DMS53 treated with DMSO at 0.1 percent for 48 hours (cell line): ENCODE data around the gene KCNAB2.
A peak's percentile ranks its signal among the peaks of the same experiment; 100 is the strongest.

ENCODE experiments used
- DNase-seq: peaks from one replicate; lab custom pipeline; 2025; ENCODE audit not compliant: unreplicated experiment; lab: John Stamatoyannopoulos, UW

The KCNAB2 gene

GRCh38 chr1:6045561-6045960, at the start of gene KCNAB2:
KCNAB2 (plus strand) TSS chr1:6045888; CDS start chr1:6051537, 5,649 bp downstream.
- no peak for DNase-seq

DNA sequence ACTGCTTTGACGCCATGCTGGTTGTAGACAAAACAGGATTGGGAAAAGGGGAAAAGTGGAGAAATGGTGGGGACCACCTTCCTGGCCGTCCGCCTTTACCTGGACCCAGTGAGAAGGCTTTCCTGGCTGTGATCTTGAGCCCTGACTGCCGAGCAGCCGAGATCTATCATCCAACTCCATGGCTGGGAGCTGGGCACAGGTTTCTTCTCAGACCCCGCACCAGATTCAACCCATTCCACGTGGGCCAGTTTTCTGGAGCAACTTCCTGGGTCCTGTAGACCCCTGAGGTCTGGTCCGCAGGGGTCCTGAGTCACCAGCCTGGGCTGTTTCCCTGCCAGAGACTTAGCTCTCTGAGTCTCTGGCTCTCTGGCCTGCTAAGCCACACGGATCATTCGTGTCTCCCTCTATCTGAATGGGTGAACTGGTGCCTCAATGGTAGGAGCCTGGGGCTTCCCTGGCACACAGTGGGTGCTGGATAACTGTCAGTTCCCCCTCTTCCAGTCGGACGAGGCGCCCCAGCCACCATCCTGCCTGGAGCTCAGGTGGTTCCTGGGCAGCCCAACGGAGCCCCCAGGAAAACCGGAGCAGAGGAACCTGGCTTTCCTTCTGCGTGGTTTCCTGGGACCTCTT, 48.9 kb upstream of the KCNAB2 start:
- DNase-seq, result no peak

GRCh38 chr1:5997316-5997715, 48.4 kb upstream of the KCNAB2 start:
- no peak for DNase-seq

- no peak for DNase-seq
Measured at GRCh38 chr1:5998051-5998905, 47.4 kb upstream of the KCNAB2 start.

DNA sequence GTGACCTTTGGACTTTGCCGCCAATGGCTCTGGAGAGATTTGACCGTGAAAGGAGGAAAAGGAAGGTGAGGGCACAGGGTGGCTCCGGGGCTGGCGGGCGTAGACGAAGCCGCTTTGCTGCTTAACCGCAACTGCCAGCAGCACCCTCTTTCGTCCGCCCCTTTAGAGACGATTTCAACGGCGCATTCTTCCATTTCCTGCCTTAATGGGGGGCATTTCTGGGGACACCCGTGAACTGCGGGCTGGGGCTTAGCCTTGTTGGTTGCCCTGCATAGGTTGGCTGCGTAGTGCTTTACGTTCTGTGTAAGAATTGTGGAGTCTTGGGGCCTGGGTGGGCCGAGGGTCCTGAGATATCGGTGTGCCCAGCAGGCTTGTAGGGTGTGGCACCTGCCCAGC, 46.8 kb upstream of the KCNAB2 start:
- no peak for DNase-seq

DNA sequence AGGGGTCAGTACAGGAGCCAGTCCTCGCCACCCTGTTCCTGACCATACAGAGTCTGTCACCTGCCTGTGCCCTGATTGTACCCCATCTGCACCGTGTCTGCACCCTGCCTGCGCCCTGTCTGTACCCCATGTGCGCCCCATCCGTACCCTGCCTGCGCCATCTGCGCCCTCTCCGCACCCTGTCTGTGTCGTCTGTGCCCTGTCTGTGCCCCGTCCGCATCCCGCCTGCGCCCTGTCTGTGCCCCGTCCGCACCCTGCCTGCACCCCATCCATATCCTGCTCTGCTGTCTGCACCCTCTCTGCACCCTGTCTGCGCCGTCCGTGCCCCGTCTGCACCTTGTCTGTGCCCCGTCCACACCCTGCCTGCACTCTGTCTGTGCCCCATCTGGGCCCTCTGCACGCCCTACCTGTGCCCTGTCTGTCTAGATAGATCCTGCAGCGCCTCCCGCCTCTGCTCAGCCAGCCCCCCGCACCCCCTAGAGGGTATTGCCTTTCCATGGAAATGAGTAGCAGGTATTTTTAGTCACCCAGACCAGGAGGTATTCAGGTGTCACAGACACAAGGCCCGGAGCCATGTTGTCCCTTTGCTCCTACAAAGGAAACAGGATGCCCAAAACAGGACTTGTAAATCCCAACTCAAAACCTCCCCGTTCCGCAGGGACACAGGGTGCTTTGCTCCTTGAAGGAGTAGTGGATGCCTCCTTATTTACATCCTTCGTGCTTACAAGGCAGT, 45.8 kb upstream of the KCNAB2 start:
- DNase-seq, result no peak

DNA sequence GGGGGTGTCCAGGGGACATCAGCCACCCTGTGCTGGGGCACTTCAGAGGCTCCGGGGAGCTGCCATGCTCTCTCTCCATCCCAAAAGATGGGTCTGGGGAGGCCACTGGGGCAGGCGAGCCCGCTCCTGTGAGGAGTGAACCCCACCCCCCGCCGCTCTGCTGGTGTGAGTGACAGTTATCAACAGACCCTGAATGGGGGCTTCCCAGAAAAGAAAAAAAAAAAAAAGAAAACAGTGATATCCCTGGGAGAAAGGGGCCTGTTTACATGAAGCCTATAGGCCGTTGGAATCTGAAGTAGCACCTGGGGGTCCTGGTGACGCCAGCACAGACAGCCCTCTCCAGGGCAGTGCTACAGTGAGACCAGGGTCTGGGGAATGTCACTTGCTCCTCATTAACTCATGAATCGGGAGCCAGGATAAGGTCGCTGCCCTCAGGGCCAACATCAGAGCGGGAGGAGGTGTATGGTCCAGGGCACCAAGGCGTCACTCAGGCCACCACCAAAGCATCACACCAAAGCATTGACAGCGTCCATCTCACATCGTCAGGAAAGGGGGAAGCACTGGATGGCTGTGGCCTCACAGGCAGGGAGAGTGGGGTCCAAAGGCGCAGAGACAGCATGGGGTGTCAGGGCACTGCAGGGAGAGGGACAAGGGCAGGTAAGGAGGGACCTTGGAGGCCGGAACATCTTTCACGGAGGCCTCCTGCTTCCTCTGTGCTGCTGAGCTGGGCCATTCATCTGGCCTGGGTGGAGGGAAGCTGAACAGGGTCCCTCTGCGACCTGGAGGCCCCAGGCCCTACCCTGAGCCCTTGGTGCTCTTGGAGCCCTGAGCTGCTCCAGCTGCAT, 45.0 kb upstream of the KCNAB2 start:
- DNase-seq, result no peak

DNA sequence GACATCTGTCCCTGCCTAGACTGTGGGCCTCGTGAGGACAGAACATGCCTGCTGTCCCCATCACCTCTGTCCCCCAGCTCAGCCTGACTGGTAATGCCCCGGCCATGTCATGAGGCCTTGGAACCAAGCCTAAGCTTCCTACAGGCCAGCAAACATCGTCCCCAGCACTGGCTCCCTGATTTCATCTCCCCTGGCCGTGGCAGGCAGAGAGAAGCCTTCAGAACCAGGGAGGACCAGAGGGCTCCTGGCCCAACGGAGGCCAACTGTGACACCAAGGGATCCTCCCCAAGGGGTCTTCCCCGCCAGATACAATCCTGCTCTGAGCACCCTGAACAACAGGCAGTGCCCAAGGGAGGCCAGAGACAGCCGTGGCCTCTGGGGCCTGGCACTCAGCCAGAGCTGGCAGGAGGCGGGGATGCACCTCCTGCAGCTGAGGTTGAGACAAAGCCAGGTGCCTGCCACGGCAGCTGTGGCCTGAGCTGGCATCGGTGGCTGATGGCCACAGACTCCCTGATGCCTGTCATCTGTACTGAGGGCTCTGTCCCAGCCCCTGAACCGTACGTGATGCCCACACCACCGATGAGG, 43.6 kb upstream of the KCNAB2 start:
- peak; percentile 60 for DNase-seq

DNA sequence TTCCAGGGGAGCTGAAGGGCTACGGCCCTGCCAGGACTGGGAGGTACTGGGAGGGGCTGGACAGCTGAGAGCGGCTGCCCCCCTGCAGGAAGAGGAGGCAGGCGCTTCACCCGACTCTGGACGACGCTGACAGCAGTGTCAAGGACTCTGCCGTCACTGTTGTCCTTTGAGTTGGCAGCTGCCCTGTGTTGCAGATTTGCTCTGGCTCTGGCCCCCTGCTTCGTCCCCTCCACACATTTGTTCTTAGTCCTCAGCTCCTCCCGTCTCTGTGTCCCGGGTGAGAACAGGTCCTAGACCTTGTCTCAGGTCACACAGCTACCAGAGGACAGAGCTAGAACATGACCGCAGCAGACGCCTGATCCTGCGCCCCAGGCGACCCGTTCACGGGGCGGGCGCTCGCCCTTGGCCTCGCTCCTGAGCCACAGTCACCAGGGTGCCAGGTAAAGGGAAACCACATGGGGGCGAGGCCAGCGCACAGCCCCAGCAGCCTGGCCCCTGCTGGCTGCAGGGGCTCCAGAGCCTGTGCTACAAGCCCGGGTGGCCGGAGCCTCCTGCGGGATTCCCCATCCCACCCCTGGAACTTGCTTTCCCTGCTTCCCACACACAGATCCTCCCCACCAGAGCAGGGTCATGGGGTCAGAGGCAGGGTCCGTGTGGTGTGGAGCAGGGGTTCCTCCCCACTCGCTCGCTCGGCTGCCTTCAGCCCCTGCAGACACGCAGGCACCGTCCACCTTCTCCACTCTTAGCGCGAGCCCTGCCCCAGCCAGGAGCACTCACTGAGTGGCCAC, 42.8 kb upstream of the KCNAB2 start:
- no peak for DNase-seq

DNA sequence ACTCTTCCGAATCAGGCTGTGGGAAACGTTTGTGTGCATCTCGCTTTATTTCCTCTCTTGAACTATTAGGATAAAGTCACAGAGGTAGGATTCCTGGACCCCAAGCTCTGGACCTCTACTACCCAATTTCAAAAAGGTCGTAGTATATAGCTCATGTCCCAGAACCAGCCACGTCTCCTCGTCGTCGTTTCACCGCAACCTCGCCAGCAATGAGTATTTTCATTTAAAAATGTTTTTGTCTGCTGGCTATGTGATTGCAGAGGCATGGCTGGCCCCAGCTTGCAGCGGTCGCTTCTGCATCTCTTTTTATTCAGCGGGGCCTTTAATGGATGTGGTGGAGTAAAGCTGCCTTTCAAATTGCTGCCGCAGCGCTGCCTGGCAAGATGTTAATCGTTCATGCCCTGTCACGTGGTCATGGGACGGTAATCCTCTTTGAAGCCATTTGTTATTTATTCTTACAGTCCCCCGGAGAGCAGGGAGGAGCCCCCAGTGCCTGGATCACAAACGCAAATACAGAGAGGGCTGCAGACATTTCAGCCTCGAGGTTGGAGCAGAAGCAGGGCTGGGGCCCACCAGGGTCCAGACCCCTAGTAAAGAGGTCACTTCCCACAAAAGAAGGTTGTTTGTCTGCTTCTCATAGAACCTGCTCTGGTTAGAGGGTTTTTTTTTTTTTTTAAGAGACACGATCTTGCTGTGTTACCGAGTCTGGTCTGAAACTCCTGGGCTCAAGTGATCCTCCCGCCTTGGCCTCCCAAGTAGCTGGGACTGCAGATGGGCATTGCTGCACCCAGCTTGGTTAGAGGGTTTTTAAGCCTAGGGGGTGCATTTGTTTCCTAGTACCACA, 41.9 kb upstream of the KCNAB2 start:
- no peak for DNase-seq

- DNase-seq, result no peak
Measured at GRCh38 chr1:6004412-6005123, 41.1 kb upstream of the KCNAB2 start.

DNA sequence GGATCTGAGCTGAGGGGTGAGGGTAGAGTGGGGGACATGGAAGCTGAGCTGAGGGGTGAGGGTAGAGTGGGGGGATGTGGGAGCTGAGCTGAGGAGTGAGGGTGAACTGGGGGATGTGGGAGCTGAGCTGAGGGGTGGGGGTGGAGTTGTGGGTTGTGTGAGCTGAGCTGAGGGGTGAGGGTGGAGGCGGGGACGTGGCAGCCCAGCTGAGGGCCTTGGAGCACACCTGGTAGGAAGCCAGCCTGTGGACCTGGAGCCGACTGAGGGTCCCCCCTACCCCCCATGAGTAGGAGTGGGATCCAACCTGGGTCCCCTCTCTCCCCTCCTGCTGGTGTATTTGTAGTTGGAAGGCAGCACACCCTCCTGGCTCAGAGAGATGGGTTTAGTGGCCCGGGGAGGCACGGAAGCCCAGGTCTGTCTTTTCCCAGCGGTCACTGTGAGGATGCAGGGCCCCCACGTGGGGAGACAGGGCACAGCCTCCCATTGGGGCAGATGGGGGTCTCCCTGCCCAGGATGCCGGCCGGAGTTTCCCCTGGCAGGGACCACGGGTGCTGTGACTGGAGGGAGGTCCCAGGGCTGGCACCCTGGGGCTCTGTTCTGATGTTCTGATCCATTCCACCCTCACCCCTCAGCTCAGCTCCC, 40.3 kb upstream of the KCNAB2 start:
- no peak for DNase-seq

- DNase-seq, result no peak
Measured at GRCh38 chr1:6006882-6007281, 38.8 kb upstream of the KCNAB2 start.

DNA sequence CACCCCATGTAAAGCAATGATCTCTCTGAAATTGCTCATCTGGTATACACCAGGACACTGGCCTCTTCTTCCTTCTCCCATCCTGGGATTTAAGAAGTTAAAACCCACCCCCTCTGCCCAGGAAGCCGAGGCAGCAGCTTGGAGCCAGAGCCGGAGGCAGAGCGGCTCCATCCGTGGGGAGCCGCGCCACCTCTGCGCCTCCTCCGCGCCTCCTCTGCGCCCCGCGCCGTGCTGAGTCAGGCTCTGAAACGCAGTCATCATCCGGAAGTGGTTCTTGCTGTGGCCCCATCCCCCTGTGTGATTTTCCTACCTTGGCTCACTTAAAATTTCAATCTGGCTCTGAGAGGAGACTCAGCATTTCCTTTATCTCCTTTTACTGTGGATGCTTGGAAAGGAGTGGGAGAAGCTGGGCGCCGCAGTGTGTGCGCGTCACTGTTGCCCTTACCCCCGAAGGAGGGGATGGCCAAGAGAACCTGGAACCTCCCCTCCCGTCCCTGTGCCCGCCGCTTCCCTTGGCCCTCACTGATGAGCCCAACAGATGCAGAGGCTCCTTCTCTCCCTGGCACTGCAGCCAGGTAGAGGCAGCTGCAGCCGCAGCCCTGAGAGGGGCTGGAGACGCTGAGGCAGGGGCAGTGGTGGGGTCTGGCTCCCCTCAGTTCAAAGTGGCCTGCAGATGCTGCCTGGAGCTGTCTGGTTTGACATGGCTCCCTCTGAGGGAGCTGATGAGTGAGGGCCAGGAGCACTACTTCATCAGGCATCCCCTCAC, 38.2 kb upstream of the KCNAB2 start:
- DNase-seq, result no peak

DNA sequence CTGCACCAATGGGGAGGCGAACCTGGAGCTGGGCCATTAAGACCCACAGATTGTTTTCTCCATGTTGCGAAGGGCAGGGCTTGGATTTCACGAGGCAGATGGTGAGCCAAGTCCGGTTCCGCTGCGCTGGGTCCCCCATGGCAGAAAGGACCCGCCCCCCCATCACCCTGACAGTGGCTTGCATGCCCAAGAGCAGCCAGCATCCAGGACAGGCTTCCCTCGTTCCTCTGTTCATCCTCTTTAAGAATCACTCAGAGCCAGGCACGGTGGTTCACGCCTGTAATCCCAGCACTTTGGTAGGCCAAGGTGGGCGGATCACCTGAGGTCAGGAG, 37.6 kb upstream of the KCNAB2 start:
- no peak for DNase-seq

- no peak for DNase-seq
Measured at GRCh38 chr1:6008696-6009095, 37.0 kb upstream of the KCNAB2 start.
